Trophoblast cell (in vitro differentiated cells and primary cell): ENCODE data around the gene WIPF2.

Experiments used
- DNase-seq, 2 donors: peaks; one replicate each; pipeline ENCODE4 v3.0.0-alpha.2; 2016
- H2AFZ ChIP-seq: 2 replicates; pipeline ENCODE4 v1.6.1; 2013; ENCODE audit warnings: low read length, moderate library complexity, mild to moderate bottlenecking; ENCODE audit not compliant: insufficient read depth, poor library complexity
- H2AK5ac ChIP-seq: 2 replicates; pipeline ENCODE4 v1.6.1; 2013; ENCODE audit warnings: mild to moderate bottlenecking, low read length
- H2BK120ac ChIP-seq: 2 replicates; pipeline ENCODE4 v1.6.1; 2013; ENCODE audit warnings: low read length, mild to moderate bottlenecking, moderate library complexity; ENCODE audit not compliant: insufficient read depth, poor library complexity
- H2BK12ac ChIP-seq: 2 replicates; pipeline ENCODE4 v1.6.1; 2013; ENCODE audit warnings: mild to moderate bottlenecking, low read length, moderate library complexity
- H2BK5ac ChIP-seq: 2 replicates; pipeline ENCODE4 v1.6.1; 2013; ENCODE audit warnings: low read length, low read depth, moderate library complexity, mild to moderate bottlenecking; ENCODE audit not compliant: poor library complexity
- H3K14ac ChIP-seq: 2 replicates; pipeline ENCODE4 v1.6.1; 2013; ENCODE audit warnings: mild to moderate bottlenecking, low read length
- H3K18ac ChIP-seq: 2 replicates; pipeline ENCODE4 v1.6.1; 2013; ENCODE audit warnings: mild to moderate bottlenecking, low read length
- H3K23ac ChIP-seq: 2 replicates; pipeline ENCODE4 v1.6.1; 2013; ENCODE audit warnings: low read length
- H3K27ac ChIP-seq: 2 replicates; pipeline ENCODE4 v1.5.1; 2013; ENCODE audit warnings: low read depth, mild to moderate bottlenecking, inconsistent platforms, low read length, moderate library complexity
- H3K27me3 ChIP-seq: 2 replicates; pipeline ENCODE4 v1.6.1; 2013; ENCODE audit warnings: inconsistent platforms, mild to moderate bottlenecking, low read length, moderate library complexity; ENCODE audit not compliant: insufficient read depth
- H3K36me3 ChIP-seq, 2 experiments: 1 replicate in 1 of 2; 2 replicates in 1 of 2; pipeline ENCODE4 v1.6.1; 2013; ENCODE audit warnings: low read length in 2 of 2, mild to moderate bottlenecking in 2 of 2, moderate library complexity in 1 of 2; ENCODE audit not compliant: insufficient read depth in 2 of 2, control insufficient read depth in 1 of 2
- H3K4ac ChIP-seq: 2 replicates; pipeline ENCODE4 v1.6.1; 2013; ENCODE audit warnings: low read depth, mild to moderate bottlenecking, low read length, moderate library complexity
- H3K4me1 ChIP-seq, 2 experiments: 1 replicate in 1 of 2; 2 replicates in 1 of 2; pipeline ENCODE4 v1.6.1; 2013; ENCODE audit warnings: low read length in 2 of 2, mild to moderate bottlenecking in 2 of 2, moderate library complexity in 1 of 2; ENCODE audit not compliant: insufficient read depth in 2 of 2, control insufficient read depth in 1 of 2
- H3K4me2 ChIP-seq: 2 replicates; pipeline ENCODE4 v1.6.1; 2013; ENCODE audit warnings: inconsistent platforms, mild to moderate bottlenecking, low read length, moderate library complexity
- H3K4me3 ChIP-seq: 2 replicates; pipeline ENCODE4 v1.5.1; 2013; ENCODE audit warnings: mild to moderate bottlenecking, low read depth, low read length, inconsistent platforms
- H3K79me1 ChIP-seq: one replicate; pipeline ENCODE4 v1.6.1; 2013; ENCODE audit warnings: low read length
- H3K79me2 ChIP-seq: 2 replicates; pipeline ENCODE4 v1.6.1; 2013; ENCODE audit warnings: low read length, mild to moderate bottlenecking; ENCODE audit not compliant: control insufficient read depth, insufficient read depth, poor library complexity
- H3K9ac ChIP-seq: 2 replicates; pipeline ENCODE4 v1.6.1; 2013; ENCODE audit warnings: mild to moderate bottlenecking, low read length
- H3K9me3 ChIP-seq: 2 replicates; pipeline ENCODE4 v1.6.1; 2013; ENCODE audit warnings: low read depth, mild to moderate bottlenecking, control low read depth, inconsistent platforms, low read length; ENCODE audit not compliant: insufficient read depth
- H4K12ac ChIP-seq: 2 replicates; pipeline ENCODE4 v1.6.1; 2013; ENCODE audit warnings: low read depth, mild to moderate bottlenecking, low read length, moderate library complexity
- H4K8ac ChIP-seq: 2 replicates; pipeline ENCODE4 v1.6.1; 2013; ENCODE audit warnings: low read depth, mild to moderate bottlenecking, low read length, moderate library complexity
- H4K91ac ChIP-seq: one replicate; pipeline ENCODE4 v1.6.1; 2013; ENCODE audit warnings: low read depth, mild to moderate bottlenecking, low read length, moderate library complexity
- WGBS: extraction: QIAGEN DNeasy Blood & Tissue Kit; methylation state at CpG from one replicate; pipeline ENCODE4 v1.1.7; 2013; ENCODE audit warnings: missing lambda C conversion rate; ENCODE audit not compliant: insufficient read length, insufficient coverage; ENCODE audit errors: extremely low coverage; 5-methylcytosine and 5-hydroxymethylcytosine counted together

The WIPF2 gene

DNA sequence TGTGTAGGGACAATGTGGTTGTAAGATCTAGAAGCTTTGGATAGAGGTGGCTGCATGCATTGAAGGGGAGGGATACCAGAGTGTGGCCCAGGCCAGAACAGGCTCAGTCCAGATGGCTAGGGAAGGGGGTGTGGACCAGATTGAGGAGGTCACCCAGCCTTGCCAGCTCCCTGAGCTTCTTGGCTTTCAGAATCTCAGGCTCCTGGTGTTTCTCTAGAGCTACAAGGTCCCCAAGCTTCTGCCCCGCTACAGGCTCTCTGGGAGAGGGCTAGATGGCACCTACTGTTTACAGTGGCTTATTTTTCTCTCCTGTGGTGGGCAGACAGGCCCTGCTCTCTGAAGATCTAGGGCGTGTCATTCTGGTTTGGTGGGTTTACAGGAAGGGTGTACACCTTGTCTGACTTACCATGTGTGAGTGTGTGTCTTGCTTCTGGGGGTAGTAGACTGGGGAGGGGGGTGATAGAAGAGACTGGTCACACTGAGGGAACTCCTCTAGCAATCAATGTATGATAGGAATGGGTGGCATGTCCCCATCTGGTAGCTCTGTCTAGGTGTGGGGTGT is 90.9 kb downstream of the WIPF2 start:
- Histone ChIP-seq H3K14ac (no peak overlapping the region), H2BK12ac (no peak overlapping the region), H2AFZ (no peak overlapping the region), H3K4me1 (peaks cover 21 to 26% of the 10 kb centered on the region in 2 experiments), H3K9me3 (peaks cover 1% of the 10 kb centered on the region), H3K79me2 (no peaks in the 10 kb centered on the region), H3K4me2 (peak overlapping the region; percentile 75), H3K4ac (no peak overlapping the region), H3K36me3 (no peaks in the 10 kb centered on the region), H3K18ac (no peak overlapping the region), H3K27ac (no peak overlapping the region), H4K91ac (no peak overlapping the region), H3K4me3 (no peak overlapping the region), H3K23ac (no peak overlapping the region), H2BK5ac (no peak overlapping the region), H3K27me3 (no peaks in the 10 kb centered on the region), H4K8ac (no peak overlapping the region), H2BK120ac (no peak overlapping the region), H3K79me1 (peaks cover 4% of the 10 kb centered on the region), H3K9ac (no peak overlapping the region), H2AK5ac (no peak overlapping the region), H4K12ac (no peak overlapping the region)
- no peak for DNase-seq
- WGBS = no CpG with 5 or more reads among the region's 2 CpGs

DNA sequence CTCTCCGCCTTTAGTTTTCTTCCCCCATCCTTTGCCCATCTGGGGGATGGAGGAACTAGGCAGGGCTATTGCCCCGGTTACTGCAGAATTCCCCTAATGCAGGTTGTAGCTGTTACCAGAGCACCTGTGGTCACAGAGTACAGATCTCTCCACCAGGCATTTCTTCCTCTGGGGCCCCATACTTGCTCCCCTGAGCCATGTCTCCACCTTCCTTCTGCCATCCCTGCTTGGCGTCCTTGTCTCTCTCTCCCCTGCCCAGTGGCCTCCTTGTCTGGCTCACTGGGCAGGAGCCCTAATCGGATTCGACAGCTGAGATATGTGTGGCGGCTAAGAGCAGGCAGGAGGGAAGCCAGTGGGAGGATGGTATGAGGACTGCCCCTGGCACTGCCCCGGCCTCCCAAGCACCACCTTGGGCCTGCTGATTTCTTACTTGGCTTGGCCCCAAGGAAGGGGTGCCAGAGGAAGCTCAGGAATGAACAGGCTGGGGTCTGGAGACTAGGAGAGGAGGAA is 91.8 kb downstream of the WIPF2 start:
- no peak overlapping the region for H3K4me2 ChIP-seq
- no peaks in the 10 kb centered on the region for H3K36me3 ChIP-seq
- H3K27ac ChIP-seq = no peak overlapping the region
- H3K14ac ChIP-seq = no peak overlapping the region
- no peak overlapping the region for H2BK120ac ChIP-seq
- no peak overlapping the region for H4K8ac ChIP-seq
- no peak overlapping the region for H2BK12ac ChIP-seq
- H3K79me1 ChIP-seq = peaks cover 4% of the 10 kb centered on the region
- no peaks in the 10 kb centered on the region for H3K27me3 ChIP-seq
- H3K79me2 ChIP-seq = no peaks in the 10 kb centered on the region
- no peak overlapping the region for H3K18ac ChIP-seq
- H3K4me1 ChIP-seq = peaks cover 26 to 32% of the 10 kb centered on the region in 2 experiments
- H3K9ac ChIP-seq = no peak overlapping the region
- H3K23ac ChIP-seq = no peak overlapping the region
- no peak overlapping the region for H3K4ac ChIP-seq
- H2AFZ ChIP-seq = no peak overlapping the region
- H4K91ac ChIP-seq = no peak overlapping the region
- no peak overlapping the region for H3K4me3 ChIP-seq
- no CpG with 5 or more reads among the region's 7 CpGs for WGBS
- H2BK5ac ChIP-seq = no peak overlapping the region
- H2AK5ac ChIP-seq = peak overlapping the region; percentile 11
- DNase-seq = no peak
- peaks cover 1% of the 10 kb centered on the region for H3K9me3 ChIP-seq
- no peak overlapping the region for H4K12ac ChIP-seq

DNA sequence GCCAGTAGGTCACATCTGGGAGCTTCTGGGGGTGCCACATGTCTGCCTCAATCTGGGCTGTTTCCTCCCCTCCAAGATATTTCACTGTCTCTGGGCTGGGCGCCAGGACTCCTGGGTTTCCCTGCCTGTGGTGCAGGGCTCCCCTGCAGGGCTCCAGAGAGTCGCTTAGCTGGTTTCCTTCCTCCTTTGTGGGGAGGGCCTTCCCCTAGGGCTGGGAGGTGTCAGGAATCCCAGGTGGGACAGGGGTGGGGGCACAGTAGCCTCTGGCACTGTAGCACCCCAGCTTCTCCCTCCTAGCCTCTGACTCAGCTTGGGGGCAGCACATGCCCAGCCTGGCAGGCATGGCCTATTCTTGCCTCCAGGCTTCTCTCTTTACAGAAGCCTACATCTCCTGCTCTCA is 92.5 kb downstream of the WIPF2 start:
- Histone ChIP-seq H3K27me3 (no peaks in the 10 kb centered on the region), H3K4ac (no peak overlapping the region), H3K79me2 (no peaks in the 10 kb centered on the region), H2BK12ac (no peak overlapping the region), H3K4me1 (peaks cover 28 to 34% of the 10 kb centered on the region in 2 experiments), H3K14ac (no peak overlapping the region), H3K9ac (no peak overlapping the region), H4K12ac (no peak overlapping the region), H4K8ac (no peak overlapping the region), H3K18ac (no peak overlapping the region), H3K27ac (no peak overlapping the region), H3K36me3 (no peaks in the 10 kb centered on the region), H3K4me2 (no peak overlapping the region), H3K9me3 (peaks cover 1% of the 10 kb centered on the region), H3K23ac (no peak overlapping the region), H2AK5ac (no peak overlapping the region), H2BK5ac (no peak overlapping the region), H2BK120ac (no peak overlapping the region), H3K79me1 (peaks cover 6% of the 10 kb centered on the region), H2AFZ (no peak overlapping the region), H3K4me3 (no peak overlapping the region), H4K91ac (no peak overlapping the region)
- no peak for DNase-seq
- WGBS = no CpG with 5 or more reads among the region's 2 CpGs

DNA sequence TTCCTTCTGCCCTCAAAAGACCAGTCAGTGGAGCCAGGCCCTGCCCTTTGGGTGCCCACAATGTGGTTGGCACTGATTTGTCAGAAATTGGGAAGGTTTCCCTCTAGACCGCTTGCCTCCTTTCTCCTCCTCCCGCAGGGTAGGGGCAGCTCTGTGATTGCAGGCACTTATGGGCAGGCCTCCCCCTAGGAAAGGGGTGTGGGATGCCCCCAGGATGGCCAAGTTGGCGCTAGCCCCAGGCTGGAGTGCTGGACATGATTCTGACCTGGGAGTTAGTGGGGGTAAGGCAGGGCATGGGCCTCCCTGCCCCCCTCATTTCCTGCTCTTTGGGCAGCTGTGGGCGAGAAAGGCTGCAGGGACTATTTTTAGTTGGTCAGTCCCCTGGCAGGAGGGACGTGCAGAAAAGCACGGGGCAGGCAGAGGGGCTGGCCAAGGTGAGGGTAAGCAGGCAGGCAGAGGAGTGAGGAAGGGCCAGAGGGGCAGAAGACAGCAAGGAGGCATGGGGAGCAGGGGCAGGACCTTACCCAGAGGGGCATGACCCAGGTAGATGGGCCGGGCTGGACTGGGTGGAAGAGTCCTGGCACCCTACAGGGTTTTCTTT is 93.1 kb downstream of the WIPF2 start:
- peaks cover 29 to 34% of the 10 kb centered on the region in 2 experiments for H3K4me1 ChIP-seq
- no peak overlapping the region for H3K14ac ChIP-seq
- H3K4me2 ChIP-seq = no peak overlapping the region
- H4K12ac ChIP-seq = no peak overlapping the region
- peaks cover 4% of the 10 kb centered on the region for H3K79me2 ChIP-seq
- no peak overlapping the region for H4K8ac ChIP-seq
- peaks cover 11% of the 10 kb centered on the region for H3K79me1 ChIP-seq
- H2BK5ac ChIP-seq = no peak overlapping the region
- no peak for DNase-seq
- no peak overlapping the region for H3K23ac ChIP-seq
- no peak overlapping the region for H3K18ac ChIP-seq
- no peak overlapping the region for H3K4me3 ChIP-seq
- H2AFZ ChIP-seq = no peak overlapping the region
- no peak overlapping the region for H3K27ac ChIP-seq
- no peak overlapping the region for H4K91ac ChIP-seq
- no peak overlapping the region for H3K9ac ChIP-seq
- no peaks in the 10 kb centered on the region for H3K36me3 ChIP-seq
- no peak overlapping the region for H2BK120ac ChIP-seq
- no peak overlapping the region for H2AK5ac ChIP-seq
- no peak overlapping the region for H2BK12ac ChIP-seq
- H3K27me3 ChIP-seq = no peaks in the 10 kb centered on the region
- H3K9me3 ChIP-seq = peaks cover 1% of the 10 kb centered on the region
- no peak overlapping the region for H3K4ac ChIP-seq
- WGBS = no CpG with 5 or more reads among the region's 7 CpGs
